Measurements from ENCODE around the gene RFC1. TPM values are rescaled to one million over a fixed set of nuclear protein-coding genes. Genes with fewer than 3 reads are reported as not detected.

The RFC1 gene
- total RNA-seq, 2 experiments from 2014 or later, result 78.3 to 96.5 TPM

DNA sequence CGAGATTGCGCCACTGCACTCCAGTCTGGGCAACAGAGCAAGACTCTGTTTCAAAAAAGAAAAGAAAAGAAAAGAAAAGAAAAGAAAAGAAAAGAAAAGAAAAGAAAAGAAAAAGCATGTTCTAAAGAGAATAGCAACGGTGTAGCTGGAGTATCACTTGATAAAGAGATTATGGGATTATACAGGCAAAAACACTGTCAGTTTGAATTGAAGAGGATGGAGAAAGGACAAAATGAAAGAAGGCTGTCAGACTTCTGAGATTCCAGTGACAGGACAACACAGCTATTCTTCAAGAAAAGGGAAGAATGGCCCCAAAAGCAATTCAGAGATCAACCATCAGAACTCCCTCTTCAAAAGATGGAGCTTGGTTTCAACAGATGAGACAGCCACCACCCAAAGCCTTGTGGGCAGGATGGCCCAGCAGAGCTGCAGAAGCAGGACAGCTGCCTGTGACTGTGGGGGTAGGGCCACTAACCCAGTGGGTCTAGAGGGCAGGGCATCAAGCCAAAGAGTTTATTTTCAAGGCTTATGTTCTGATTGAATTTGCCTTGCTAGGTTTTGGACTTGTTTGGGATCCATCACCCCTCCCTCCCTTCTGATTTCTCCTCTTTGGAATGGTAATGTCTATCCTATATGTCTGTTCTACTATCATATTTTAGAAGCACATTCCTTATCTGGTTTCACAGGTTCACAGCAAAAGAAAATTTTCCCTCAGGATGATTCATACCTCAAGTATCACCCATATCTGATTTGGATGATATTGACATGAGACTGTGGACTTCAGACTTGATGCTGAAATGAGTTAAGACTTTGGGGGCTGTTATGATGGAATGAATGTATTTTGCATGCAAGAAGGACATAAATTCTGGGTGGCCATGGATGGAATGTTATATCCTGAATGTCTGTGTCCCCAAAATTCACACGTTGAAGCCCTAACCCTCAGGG is 17.5 kb downstream of the RFC1 start:
- Mint-ChIP-seq H3K4me1 (peaks cover 44% of the 10 kb centered on the region), H3K4me3 (no peak overlapping the region), H3K27ac (no peak overlapping the region), H3K36me3 (ENCODE audit: low read depth) (peaks cover 48% of the 10 kb centered on the region), H3K27me3 (no peaks in the 10 kb centered on the region), H3K9me3 (peaks cover 7% of the 10 kb centered on the region)
- DNase-seq, result no peak
- CTCF ChIA-PET, result interaction anchor here (3.1 kb wide), 1 partner anchor 9 kb away, joined by 12 read pairs; no protein-coding TSS in a partner anchor
- POLR2A ChIA-PET, result no interaction called here

DNA sequence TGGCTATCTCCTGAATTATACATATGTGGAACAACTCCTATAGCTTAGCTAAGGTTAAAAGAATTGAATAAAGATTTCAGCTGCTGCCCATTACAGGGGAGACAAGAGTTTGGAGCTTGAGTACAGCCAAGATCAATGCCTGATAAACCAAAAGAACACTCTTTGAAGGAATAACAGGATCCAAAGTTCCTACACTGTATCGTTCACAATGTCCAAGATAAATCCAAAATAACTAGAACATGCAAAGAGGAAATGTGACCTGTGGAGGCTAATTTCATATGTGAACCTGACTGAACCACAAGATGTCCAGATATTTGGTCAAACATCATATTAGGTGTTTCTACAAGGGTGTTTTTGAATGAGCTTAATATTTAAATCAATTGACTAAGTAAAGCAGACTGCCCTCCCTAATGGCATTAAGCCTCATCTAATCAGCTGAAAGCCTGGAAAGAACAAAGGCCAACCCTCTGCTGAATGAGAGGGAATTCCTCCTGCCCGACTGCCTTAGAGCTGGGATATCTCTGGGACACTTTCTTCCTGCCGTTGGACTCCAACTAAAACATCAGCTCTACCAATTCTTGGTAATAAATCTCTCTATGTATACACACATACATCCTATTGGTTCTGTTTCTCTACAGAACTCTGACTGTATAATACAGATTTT is 19.2 kb downstream of the RFC1 start:
- no peak overlapping the region for H3K4me3 Mint-ChIP-seq
- ChIA-PET POLR2A (interaction anchor here (0.7 kb wide), 1 partner anchor 164 kb away, joined by 3 read pairs; the partner anchor contains the start of gene WDR19), CTCF (interaction anchor here (0.5 to 3.1 kb wide), 5 partner anchors 9 to 346 kb away, joined by 3 to 12 read pairs (median 3); no protein-coding TSS in a partner anchor)
- H3K9me3 Mint-ChIP-seq, result peaks cover 7% of the 10 kb centered on the region
- no peaks in the 10 kb centered on the region for H3K27me3 Mint-ChIP-seq
- H3K27ac Mint-ChIP-seq, result no peak overlapping the region
- DNase-seq, result no peak
- H3K36me3 Mint-ChIP-seq (ENCODE audit: low read depth), result peaks cover 61% of the 10 kb centered on the region
- H3K4me1 Mint-ChIP-seq, result peaks cover 33% of the 10 kb centered on the region

DNA sequence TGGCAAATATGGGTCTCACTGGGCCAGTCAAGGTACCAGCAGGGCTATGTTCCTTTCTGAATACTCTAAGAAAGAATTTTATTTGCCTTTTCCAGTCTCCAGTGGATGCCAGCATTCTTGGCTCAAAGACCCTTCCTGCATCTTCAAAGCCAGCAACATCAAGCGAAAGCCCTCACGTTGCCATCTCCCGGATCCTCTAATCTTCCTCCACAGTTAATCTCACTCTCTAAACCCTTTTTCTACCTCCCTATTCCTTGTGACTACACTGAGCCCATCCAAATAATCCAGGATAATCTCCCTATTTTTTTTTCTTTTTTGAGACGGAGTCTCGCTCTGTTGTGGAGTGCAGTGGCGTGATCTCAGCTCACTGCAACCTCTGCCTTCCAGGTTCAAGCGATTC is 23.4 kb downstream of the RFC1 start:
- POLR2A ChIA-PET, result no interaction called here

DNA sequence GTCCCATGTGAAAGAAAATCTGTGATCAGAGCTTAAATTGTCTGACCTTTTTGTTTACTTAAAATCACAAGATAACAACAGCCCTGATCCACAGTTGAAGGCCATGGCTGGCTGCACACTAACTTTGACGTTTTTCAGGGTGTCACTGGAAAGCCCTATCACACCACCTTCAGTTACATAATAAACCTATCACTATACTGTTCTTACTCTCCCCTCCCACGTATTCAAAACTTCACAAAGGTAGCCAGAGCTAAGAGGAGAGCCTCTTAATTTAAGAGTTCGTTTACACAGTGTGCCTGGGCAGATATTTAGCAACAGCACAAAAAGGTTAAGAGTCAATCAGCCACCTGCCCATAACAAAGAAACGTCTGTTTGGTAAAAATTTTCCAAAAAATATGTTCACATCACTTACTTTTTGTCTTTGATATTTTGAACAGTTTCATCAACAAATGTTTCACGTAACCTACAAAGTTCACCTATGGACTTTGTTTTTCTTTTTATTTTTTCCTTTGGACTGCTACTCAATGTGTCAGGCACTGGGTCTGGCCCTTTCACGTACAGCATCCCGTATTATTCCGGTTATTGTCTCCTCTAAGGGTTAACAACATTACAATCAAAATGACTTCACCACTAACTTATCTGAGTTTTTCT is 25.0 kb downstream of the RFC1 start:
- ChIA-PET POLR2A (no interaction called here), CTCF (no interaction called here)
- Mint-ChIP-seq H3K4me3 (no peak overlapping the region), H3K27ac (no peak overlapping the region), H3K27me3 (no peaks in the 10 kb centered on the region), H3K9me3 (no peaks in the 10 kb centered on the region), H3K36me3 (ENCODE audit: low read depth) (peaks cover 47% of the 10 kb centered on the region), H3K4me1 (peaks cover 9% of the 10 kb centered on the region)
- no peak for DNase-seq

More for the DNA sequence above, 23.4 kb downstream of the RFC1 start:
- Mint-ChIP-seq H3K36me3 (ENCODE audit: low read depth) (peaks cover 49% of the 10 kb centered on the region), H3K27me3 (no peaks in the 10 kb centered on the region), H3K27ac (peak overlapping the region; percentile 39), H3K4me1 (peaks cover 18% of the 10 kb centered on the region), H3K9me3 (no peaks in the 10 kb centered on the region), H3K4me3 (no peak overlapping the region)
- DNase-seq, result no peak
- CTCF ChIA-PET, result no interaction called here

DNA sequence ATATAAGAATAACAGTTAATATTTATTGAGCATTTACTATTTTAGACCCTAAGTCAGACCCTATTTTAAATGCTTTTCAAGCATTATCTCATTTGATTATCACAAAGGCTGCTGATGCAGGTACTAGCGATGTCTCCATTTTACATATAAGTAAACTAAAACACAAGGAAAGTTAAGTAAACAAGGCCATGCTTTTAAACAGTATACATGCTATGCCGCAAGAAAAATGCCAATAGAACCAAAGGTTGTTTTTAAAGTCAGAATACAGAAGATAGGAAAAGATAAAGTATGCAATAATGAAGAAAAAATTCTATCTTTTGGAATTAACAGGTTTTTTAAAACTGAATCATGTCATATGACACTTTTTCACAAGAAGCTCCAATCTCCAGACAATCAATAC is 26.2 kb downstream of the RFC1 start:
- CTCF ChIA-PET, result interaction anchor here (0.6 kb wide), 1 partner anchor 568 kb away, joined by 3 read pairs; no protein-coding TSS in a partner anchor
- Mint-ChIP-seq H3K27ac (no peak overlapping the region), H3K36me3 (ENCODE audit: low read depth) (peaks cover 47% of the 10 kb centered on the region), H3K27me3 (no peaks in the 10 kb centered on the region), H3K4me3 (no peak overlapping the region), H3K9me3 (no peaks in the 10 kb centered on the region), H3K4me1 (peaks cover 12% of the 10 kb centered on the region)
- DNase-seq, result no peak
- POLR2A ChIA-PET, result no interaction called here

DNA sequence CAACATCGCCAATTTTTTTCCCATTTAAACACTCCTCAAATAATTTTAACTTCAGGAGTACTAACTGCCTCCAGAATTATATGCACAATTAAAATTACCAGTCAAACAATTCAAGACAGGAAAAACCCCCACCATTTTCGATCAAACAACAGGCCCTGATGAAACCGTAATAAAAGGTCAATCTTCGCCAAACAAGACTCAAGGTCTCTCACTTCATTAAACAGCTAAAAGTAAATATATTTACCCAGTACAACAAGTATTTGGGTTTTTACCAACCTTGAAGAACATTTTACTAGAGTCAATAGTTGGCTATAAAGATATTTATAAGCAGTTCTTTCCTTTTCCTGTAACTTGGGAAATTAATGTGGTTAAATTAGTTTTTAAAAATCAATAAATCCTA is 28.3 kb downstream of the RFC1 start:
- H3K9me3 Mint-ChIP-seq, result no peaks in the 10 kb centered on the region
- ChIA-PET POLR2A (no interaction called here), CTCF (interaction anchor here (1.0 kb wide), 2 partner anchors 9 kb away, joined by 3 read pairs; no protein-coding TSS in a partner anchor)
- H3K27ac Mint-ChIP-seq, result peak overlapping the region; percentile 11
- no peak overlapping the region for H3K4me3 Mint-ChIP-seq
- peaks cover 40% of the 10 kb centered on the region for H3K36me3 Mint-ChIP-seq (ENCODE audit: low read depth)
- H3K4me1 Mint-ChIP-seq, result peaks cover 12% of the 10 kb centered on the region
- H3K27me3 Mint-ChIP-seq, result no peaks in the 10 kb centered on the region
- no peak for DNase-seq

DNA sequence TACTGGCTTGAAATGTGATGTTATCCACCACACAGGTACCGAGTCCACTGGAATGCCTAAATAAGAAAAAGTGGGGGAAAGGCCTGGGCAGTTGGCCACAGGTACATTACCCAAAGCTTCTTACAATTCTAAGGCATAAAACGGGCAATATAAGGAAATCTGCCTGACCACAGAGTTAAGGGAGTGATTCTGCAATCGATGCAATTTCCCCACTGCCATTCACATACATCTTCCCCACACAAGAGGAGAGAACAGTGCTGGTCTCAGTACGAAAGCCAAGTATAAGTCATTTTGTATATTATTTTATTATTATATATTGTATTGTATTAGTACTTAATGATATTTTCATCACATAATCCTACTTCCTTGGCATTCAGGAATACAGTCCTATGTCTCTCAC is 30.6 kb downstream of the RFC1 start:
- no peaks in the 10 kb centered on the region for H3K9me3 Mint-ChIP-seq
- CTCF ChIA-PET, result no interaction called here
- POLR2A ChIA-PET, result no interaction called here

DNA sequence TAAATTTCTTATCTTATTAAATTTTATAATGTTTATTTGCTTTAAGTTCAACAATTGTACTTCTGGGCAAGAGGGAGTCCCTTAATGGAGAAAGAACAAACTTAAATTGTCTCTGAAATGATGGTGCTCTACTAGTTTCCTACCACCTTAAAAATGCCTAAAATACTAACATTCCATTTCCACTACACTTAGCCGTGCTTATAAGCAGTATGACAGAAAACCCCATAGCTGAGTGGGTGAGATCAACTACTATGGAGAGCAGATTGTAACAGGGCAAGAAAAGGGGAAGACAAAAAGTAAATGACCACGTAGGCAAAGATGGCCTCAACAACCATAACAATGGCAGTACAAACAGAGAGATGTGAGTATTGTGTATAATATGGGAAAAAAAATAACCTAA is 35.0 kb downstream of the RFC1 start:
- Mint-ChIP-seq H3K9me3 (no peaks in the 10 kb centered on the region), H3K27me3 (no peaks in the 10 kb centered on the region), H3K27ac (no peak overlapping the region), H3K4me1 (peaks cover 9% of the 10 kb centered on the region), H3K4me3 (no peak overlapping the region), H3K36me3 (ENCODE audit: low read depth) (peaks cover 31% of the 10 kb centered on the region)
- ChIA-PET CTCF (interaction anchor here (0.6 to 1.1 kb wide), 2 partner anchors 49 to 133 kb away, joined by 4 to 6 read pairs; no protein-coding TSS in a partner anchor), POLR2A (no interaction called here)
- no peak for DNase-seq

More for the DNA sequence above, 30.6 kb downstream of the RFC1 start:
- Mint-ChIP-seq H3K4me3 (no peak overlapping the region), H3K27ac (no peak overlapping the region), H3K36me3 (ENCODE audit: low read depth) (peaks cover 25% of the 10 kb centered on the region), H3K4me1 (peaks cover 13% of the 10 kb centered on the region), H3K27me3 (no peaks in the 10 kb centered on the region)
- DNase-seq, result no peak

DNA sequence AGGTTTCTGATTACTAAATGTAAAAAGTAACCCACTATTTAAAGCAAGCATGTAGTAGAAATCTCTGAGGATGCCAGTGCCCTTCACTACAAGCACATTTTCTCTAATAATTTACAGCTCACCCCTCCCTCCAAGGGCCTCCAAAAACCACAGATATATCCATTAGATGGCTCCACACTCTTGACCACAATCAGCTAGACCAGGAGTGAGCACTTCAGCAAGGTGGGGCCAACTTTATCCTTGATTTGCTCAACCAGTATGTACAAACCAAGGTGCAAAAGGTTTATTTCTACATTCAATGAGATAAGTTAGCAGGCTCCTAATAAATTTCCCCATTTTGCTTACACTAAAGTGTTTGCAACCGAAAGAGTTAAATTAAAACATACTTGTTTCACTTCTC is 35.8 kb downstream of the RFC1 start:
- no peak for DNase-seq
- Mint-ChIP-seq H3K36me3 (ENCODE audit: low read depth) (peaks cover 35% of the 10 kb centered on the region), H3K27me3 (no peaks in the 10 kb centered on the region), H3K27ac (no peak overlapping the region), H3K9me3 (no peaks in the 10 kb centered on the region), H3K4me3 (no peak overlapping the region), H3K4me1 (peaks cover 5% of the 10 kb centered on the region)
- CTCF ChIA-PET, result no interaction called here
- POLR2A ChIA-PET, result no interaction called here

DNA sequence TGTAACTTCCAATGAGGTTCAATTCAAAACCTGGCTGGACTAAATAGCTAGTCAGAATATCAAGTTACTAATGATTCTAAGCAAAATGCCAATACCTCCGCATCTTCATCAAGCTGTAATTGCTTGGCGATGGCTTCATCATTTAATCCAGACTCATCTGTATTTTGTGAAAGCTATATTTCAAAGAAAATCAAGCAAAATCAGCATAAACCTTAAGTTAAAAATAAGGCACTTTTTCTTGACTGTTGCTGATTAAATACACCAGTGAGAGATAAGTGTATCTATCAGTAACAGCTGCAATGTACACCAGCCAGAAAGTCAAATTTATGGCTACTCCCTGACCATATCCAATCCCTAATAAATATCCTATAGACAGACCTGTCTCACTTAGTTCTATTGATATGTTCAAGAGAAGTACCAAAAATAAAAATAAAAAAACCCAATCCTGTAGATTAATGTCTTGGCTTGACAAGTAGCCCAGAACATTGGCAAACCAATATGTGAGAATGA is 39.6 kb downstream of the RFC1 start:
- H3K4me3 Mint-ChIP-seq, result no peak overlapping the region
- H3K36me3 Mint-ChIP-seq (ENCODE audit: low read depth), result peaks cover 56% of the 10 kb centered on the region
- DNase-seq, result no peak
- POLR2A ChIA-PET, result no interaction called here
- CTCF ChIA-PET, result no interaction called here
- H3K4me1 Mint-ChIP-seq, result peaks cover 2% of the 10 kb centered on the region
- H3K9me3 Mint-ChIP-seq, result no peaks in the 10 kb centered on the region
- H3K27me3 Mint-ChIP-seq, result no peaks in the 10 kb centered on the region
- H3K27ac Mint-ChIP-seq, result no peak overlapping the region

DNA sequence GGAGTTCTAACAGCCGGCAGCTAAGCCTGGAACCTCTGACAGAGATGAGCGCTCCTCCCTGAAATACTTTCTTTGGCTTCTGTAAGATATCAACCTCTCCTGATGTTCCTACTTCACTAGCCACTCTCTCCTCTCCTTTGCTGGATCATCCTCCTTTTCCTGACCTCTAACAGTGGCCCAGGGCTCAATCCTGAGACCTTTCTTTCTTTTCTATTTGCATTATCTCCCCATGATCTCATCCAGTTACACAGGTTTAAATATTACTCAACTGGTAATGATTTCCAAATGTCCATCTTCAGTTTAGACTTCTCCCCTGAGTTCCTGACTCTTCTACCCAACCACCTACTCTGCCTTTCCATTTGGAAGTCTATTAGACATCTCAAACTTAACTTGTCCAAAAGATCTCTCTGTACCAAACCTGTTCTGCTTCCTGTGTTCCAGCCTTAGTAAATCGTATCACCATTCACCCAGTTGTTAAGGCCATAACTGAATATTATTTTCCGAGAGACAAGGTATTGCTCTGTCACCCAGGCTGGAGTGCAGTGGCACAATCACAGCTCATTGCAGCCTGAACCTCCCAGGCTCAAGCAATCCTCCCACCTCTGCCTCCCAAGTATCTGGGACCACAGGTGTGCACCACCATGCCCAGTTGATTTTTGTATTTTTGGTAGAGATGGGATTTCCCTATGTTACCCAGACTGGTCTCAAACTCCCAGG is 41.1 kb downstream of the RFC1 start:
- CTCF ChIA-PET, result no interaction called here
- POLR2A ChIA-PET, result no interaction called here
- no peak for DNase-seq
- Mint-ChIP-seq H3K27ac (no peak overlapping the region), H3K9me3 (no peaks in the 10 kb centered on the region), H3K4me1 (no peaks in the 10 kb centered on the region), H3K4me3 (no peak overlapping the region), H3K27me3 (no peaks in the 10 kb centered on the region), H3K36me3 (ENCODE audit: low read depth) (peaks cover 59% of the 10 kb centered on the region)

DNA sequence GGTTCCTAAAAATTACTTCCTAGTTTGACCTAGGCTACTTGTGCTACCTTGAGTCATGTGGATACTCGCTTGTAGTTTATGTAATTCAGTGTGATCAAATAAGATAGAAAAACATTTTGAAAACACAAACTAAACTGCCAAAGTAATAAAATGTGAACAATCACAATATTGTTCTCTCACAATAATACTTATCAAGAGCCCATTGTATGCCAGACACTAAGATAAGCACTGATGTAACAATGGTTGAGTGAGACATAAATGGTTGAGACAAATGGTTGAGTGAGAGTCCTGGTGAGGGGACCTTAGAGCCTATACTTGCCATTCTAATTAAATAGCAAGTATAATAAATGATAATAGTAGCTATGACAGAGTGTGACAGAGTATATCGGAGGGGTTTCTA is 41.7 kb downstream of the RFC1 start:
- Mint-ChIP-seq H3K9me3 (no peaks in the 10 kb centered on the region), H3K4me3 (no peak overlapping the region)

More for the DNA sequence above, 41.7 kb downstream of the RFC1 start:
- H3K27ac Mint-ChIP-seq, result no peak overlapping the region
- H3K4me1 Mint-ChIP-seq, result no peaks in the 10 kb centered on the region
- ChIA-PET POLR2A (no interaction called here), CTCF (no interaction called here)
- DNase-seq, result no peak
- peaks cover 63% of the 10 kb centered on the region for H3K36me3 Mint-ChIP-seq (ENCODE audit: low read depth)
- H3K27me3 Mint-ChIP-seq, result no peaks in the 10 kb centered on the region
